Stimulated activated CD8-positive, alpha-beta memory T cell treated with anti-CD3 and anti-CD28 coated beads, Interleukin-2, amount 100 ng/mL, for 48 hours (primary cell): ENCODE measurements around the gene TEX55.
"Not testable (repeated sequence)": the region's sequence is repeated elsewhere in the genome, so short reads cannot be mapped to it uniquely, and the experiment has no call there.

ENCODE experiments used
- DNase-seq, 2 donors: peaks; one replicate each; pipeline ENCODE4 v3.0.0-alpha.2; 2020; ENCODE audit warnings: low read depth in 2 of 2

Gene TEX55

GRCh38 chr3:119145500-119146167 is at the start of gene TEX55:
TSS of gene TEX55 (plus strand) at chr3:119146165. CDS start at chr3:119146190, 25 bp downstream.
- no peak for DNase-seq

DNA sequence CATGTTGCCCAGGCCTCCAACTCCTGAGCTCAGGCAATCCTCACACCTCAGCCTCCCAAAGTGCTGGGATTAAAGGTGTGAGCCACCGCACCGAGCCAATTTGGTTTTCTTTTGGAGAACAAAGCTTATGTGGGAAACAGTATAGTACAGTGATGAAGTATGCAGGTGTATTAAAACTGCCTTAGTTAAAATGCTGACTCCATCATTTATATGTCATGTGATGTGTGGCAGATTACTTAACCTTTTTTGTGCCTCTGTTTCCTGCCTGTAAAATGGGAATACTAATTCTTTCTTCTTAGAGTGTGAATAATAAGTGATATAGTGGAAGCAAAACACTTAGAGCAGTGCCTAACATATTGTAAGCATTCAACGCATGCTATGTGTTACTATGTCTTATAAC is 48.0 kb upstream of the TEX55 start:
- DNase-seq, result no peak

GRCh38 chr3:119098619-119099222 is 47.2 kb upstream of the TEX55 start:
- DNase-seq, result no peak

GRCh38 chr3:119099785-119100184 is 46.2 kb upstream of the TEX55 start:
- DNase-seq, result no peak

DNA sequence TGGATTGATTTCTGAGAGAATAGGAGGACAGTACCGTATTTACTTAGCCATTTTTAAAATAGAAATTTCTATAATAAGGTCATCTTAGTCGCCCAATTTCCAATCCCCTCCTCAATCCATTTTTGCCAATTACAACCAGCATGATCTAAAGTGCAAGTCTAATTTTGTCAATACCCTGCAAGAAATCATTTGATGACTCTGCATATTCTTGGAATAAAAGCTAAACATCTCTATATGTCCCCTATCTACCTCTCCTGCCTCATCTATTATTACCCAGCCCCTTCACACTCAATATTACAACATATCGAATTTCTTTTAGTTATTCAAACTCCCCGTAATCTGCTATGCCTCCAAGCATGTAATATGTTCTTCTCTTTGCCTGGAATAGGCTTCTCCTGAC is 41.9 kb upstream of the TEX55 start:
- DNase-seq, result no peak

DNA sequence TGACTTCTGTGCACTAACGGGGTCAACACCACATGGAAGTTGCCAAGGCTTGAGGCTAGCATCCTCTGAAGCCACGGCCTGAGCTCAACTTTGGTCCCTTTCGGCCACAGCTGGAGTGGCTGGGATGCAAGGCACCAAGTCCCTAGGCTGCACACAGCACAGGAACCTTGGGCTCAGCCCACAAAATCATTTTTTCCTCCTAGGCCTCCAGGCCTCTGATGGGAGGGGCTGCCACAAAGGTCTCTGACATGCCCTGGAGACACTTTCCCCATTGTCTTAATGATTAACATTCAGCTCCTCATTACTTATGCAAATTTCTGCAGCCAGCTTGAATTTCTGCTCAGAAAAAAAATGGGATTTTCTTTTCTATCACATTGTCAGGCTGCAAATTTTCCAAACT is 27.6 kb upstream of the TEX55 start:
- DNase-seq, result not testable (repeated sequence)

DNA sequence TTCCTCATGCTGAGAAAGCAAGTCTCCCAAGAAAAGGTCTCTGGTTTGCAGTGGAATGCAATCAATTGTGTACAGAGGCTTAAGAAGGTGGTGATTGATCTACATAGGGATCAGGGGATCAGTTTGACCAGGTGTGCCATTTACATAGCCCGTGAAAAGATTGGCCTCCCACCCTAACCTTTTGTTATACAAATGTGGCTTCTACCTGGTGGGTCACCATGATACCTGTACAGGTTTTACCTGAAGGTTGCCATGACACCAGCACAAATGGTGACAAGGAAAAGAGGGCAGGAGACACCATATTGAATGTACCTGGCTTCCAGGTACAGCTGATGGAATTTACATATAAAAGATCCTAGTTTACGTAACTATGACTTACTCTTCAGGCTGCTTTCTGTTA is 25.5 kb upstream of the TEX55 start:
- no peak for DNase-seq

GRCh38 chr3:119122350-119122749 is 23.6 kb upstream of the TEX55 start:
- DNase-seq, result no peak

GRCh38 chr3:119125342-119125741 is 20.6 kb upstream of the TEX55 start:
- DNase-seq, result no peak

GRCh38 chr3:119125742-119126504 is 20.0 kb upstream of the TEX55 start:
- DNase-seq, result no peak

GRCh38 chr3:119130291-119130690 is 15.7 kb upstream of the TEX55 start:
- DNase-seq, result not testable (repeated sequence)

DNA sequence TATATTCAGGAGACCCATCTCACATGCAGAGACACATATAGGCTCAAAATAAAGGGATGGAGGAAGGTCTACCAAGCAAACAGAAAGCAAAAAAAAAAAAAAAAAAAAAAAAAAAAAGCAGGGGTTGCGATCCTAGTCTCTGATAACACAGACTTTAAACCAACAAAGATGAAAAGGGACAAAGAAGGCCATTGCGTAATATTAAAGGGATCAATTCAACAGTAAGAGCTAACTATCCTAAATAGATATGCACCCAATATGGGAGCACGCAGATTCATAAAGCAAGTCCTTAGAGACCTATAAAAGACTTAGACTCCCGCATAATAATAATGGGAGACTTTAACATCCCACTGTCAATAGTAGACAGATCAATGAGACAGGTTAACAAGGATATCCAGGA is 13.7 kb upstream of the TEX55 start:
- not testable (repeated sequence) for DNase-seq

GRCh38 chr3:119139360-119139759 is 6.6 kb upstream of the TEX55 start:
- not testable (repeated sequence) for DNase-seq

GRCh38 chr3:119140466-119140865 is 5.5 kb upstream of the TEX55 start:
- DNase-seq, result no peak

GRCh38 chr3:119145128-119145499 is 851 bp upstream of the TEX55 start:
- no peak for DNase-seq

GRCh38 chr3:119146578-119147375 is 812 bp downstream of the TEX55 start:
- DNase-seq, result no peak

DNA sequence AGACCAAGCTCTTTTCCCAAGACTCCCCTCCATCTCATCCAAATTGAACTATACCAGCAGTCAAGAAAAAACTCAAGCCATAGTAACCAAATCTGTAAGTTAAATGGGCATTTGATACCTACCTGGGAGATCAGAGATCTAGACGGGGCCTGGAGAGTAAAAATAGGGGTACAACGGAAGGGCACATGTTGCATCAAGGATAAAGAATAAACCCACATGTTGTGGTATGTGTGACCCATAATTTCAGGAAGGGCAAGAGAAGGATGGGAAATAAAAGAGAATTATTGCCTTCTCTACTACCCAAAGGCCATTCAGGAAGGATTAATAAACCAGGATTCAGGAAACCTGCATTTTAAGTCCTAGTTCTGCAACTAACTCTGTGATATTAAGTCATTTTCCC is 1.5 kb downstream of the TEX55 start:
- no peak for DNase-seq

DNA sequence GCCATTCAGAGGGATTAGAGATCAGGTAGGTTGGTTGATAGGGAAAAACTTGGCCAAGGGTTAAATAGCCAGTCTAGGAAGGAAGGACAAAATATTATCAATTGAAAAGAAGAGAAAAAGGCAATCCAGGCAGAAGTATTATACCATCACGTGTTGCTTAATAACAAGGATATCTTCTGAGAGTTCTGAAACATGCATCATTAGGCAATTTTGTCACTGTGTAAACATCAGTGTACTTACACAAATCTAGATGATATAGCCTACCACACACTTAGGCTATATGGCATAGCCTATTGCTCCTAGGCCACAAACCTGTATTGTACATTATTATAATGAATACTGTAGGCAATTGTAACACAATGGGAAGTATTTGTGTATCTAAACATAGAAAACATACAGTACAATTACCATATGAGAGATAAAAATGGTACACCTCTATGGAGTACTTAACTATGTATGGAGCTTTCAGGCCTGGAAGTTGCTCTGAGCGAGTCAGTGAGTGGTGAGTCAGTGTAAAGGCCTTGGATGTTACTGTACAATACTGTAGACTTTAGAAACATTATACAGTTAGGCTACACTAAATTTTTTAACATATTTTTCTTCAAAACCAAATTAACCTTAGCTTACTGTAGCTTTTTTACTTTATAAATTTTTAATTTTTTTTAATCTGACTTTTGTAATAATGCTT is 2.7 kb downstream of the TEX55 start:
- DNase-seq, result no peak

- DNase-seq, result no peak
Observed at GRCh38 chr3:119149484-119149883, 3.5 kb downstream of the TEX55 start.

GRCh38 chr3:119156868-119157267 is 10.9 kb downstream of the TEX55 start:
- DNase-seq, result no peak

- no peak for DNase-seq
Observed at GRCh38 chr3:119157971-119158370, 12.0 kb downstream of the TEX55 start.

- DNase-seq, result no peak
Observed at GRCh38 chr3:119160361-119160760, 14.4 kb downstream of the TEX55 start.
